Mesenchymal stem cell (in vitro differentiated cells and primary cell): ENCODE data around the gene SERTAD1.
A peak's percentile ranks its signal among the peaks of the same experiment; 100 is the strongest.

Source experiments
- DNase-seq: peaks from one replicate; pipeline ENCODE4 v3.0.0-alpha.2; 2013
- H2AFZ ChIP-seq: one replicate; pipeline ENCODE4 v1.6.1; 2013; ENCODE audit warnings: low read depth, mild to moderate bottlenecking, control low read depth, inconsistent platforms, low read length, moderate library complexity
- H2AK5ac ChIP-seq: 2 replicates; pipeline ENCODE4 v1.6.1; 2013; ENCODE audit warnings: low read length, moderate library complexity, mild to moderate bottlenecking, inconsistent platforms; ENCODE audit not compliant: severe bottlenecking
- H2BK120ac ChIP-seq: one replicate; pipeline ENCODE4 v1.6.1; 2013; ENCODE audit warnings: low read depth, mild to moderate bottlenecking, inconsistent platforms, low read length, moderate library complexity
- H2BK12ac ChIP-seq, 2 experiments: one replicate each; pipeline ENCODE4 v1.6.1; 2013; ENCODE audit warnings: inconsistent platforms in 2 of 2, low read length in 2 of 2, mild to moderate bottlenecking in 2 of 2, moderate library complexity in 2 of 2, control low read depth in 1 of 2
- H2BK15ac ChIP-seq: one replicate; pipeline ENCODE4 v1.6.1; 2013; ENCODE audit warnings: mild to moderate bottlenecking, low read depth, inconsistent platforms; ENCODE audit not compliant: poor library complexity, severe bottlenecking
- H2BK5ac ChIP-seq: 2 replicates; pipeline ENCODE4 v1.6.1; 2013; ENCODE audit warnings: low read depth, mild to moderate bottlenecking, low read length, control low read depth, inconsistent platforms; ENCODE audit not compliant: poor library complexity, severe bottlenecking
- H3K14ac ChIP-seq, 2 experiments: one replicate each; pipeline ENCODE4 v1.6.1; 2013; ENCODE audit warnings: inconsistent platforms in 2 of 2, low read length in 2 of 2, control low read depth in 1 of 2, mild to moderate bottlenecking in 1 of 2, moderate library complexity in 1 of 2
- H3K18ac ChIP-seq, 2 experiments: one replicate each; pipeline ENCODE4 v1.6.1; 2013; ENCODE audit warnings: inconsistent platforms in 2 of 2, low read length in 2 of 2, control low read depth in 1 of 2, low read depth in 1 of 2, mild to moderate bottlenecking in 1 of 2
- H3K23ac ChIP-seq, 2 experiments: one replicate each; pipeline ENCODE4 v1.6.1; 2013; ENCODE audit warnings: inconsistent platforms in 2 of 2, low read length in 2 of 2, mild to moderate bottlenecking in 2 of 2, moderate library complexity in 2 of 2, control low read depth in 1 of 2
- H3K27ac ChIP-seq: 2 replicates; pipeline ENCODE4 v1.5.1; 2013; ENCODE audit warnings: mild to moderate bottlenecking, moderate library complexity, low read length, control low read depth, inconsistent platforms; ENCODE audit not compliant: poor library complexity, severe bottlenecking
- H3K27me3 ChIP-seq, 2 experiments: 2 replicates each; pipeline versions ENCODE4 v1.6.1 to v1.7.0; 2013; ENCODE audit warnings: low read length in 2 of 2, mild to moderate bottlenecking in 2 of 2, moderate library complexity in 2 of 2, control low read depth in 1 of 2, inconsistent platforms in 1 of 2; ENCODE audit not compliant: control insufficient read depth in 1 of 2, insufficient read depth in 1 of 2
- H3K36me3 ChIP-seq, 2 experiments: 2 replicates each; pipeline versions ENCODE4 v1.6.1 to v1.7.0; 2013; ENCODE audit warnings: low read length in 2 of 2, control low read depth in 1 of 2, inconsistent platforms in 1 of 2, low read depth in 1 of 2, mild to moderate bottlenecking in 1 of 2; ENCODE audit not compliant: insufficient read depth in 2 of 2, control insufficient read depth in 1 of 2
- H3K4ac ChIP-seq, 2 experiments: one replicate each; pipeline ENCODE4 v1.6.1; 2013; ENCODE audit warnings: inconsistent platforms in 2 of 2, low read length in 2 of 2, mild to moderate bottlenecking in 2 of 2, moderate library complexity in 2 of 2, control low read depth in 1 of 2, low read depth in 1 of 2
- H3K4me1 ChIP-seq: 2 replicates; pipeline ENCODE4 v1.6.1; 2013; ENCODE audit warnings: low read depth, low read length, control low read depth; ENCODE audit not compliant: control insufficient read depth, insufficient read depth
- H3K4me2 ChIP-seq: 2 replicates; pipeline ENCODE4 v1.6.1; 2013; ENCODE audit warnings: low read length, mild to moderate bottlenecking, inconsistent platforms; ENCODE audit not compliant: poor library complexity, severe bottlenecking
- H3K4me3 ChIP-seq, 2 experiments: 2 replicates each; pipeline versions ENCODE4 v1.5.1 to v1.7.0; 2013; ENCODE audit warnings: low read length in 2 of 2, mild to moderate bottlenecking in 2 of 2, control low read depth in 1 of 2, low read depth in 1 of 2; ENCODE audit not compliant: insufficient read depth in 1 of 2
- H3K79me1 ChIP-seq: replicated peaks from 2 replicates; pipeline ENCODE4 v1.6.1; 2013; ENCODE audit warnings: mild to moderate bottlenecking, control low read depth, low read length, inconsistent platforms; ENCODE audit not compliant: poor library complexity, severe bottlenecking
- H3K9ac ChIP-seq: 2 replicates; pipeline ENCODE4 v1.7.0; 2013; ENCODE audit warnings: mild to moderate bottlenecking, low read length, moderate library complexity
- H3K9me3 ChIP-seq: 2 replicates; pipeline ENCODE4 v1.7.0; 2013; ENCODE audit warnings: mild to moderate bottlenecking, low read length; ENCODE audit not compliant: control insufficient read depth
- H4K8ac ChIP-seq: one replicate; pipeline ENCODE4 v1.6.1; 2013; ENCODE audit warnings: inconsistent platforms, mild to moderate bottlenecking, low read length, moderate library complexity
- H4K91ac ChIP-seq: one replicate; pipeline ENCODE4 v1.6.1; 2013; ENCODE audit warnings: mild to moderate bottlenecking, low read length, inconsistent platforms
- WGBS: methylation state at CpG from one replicate; pipeline ENCODE4 v1.1.7; 2013; ENCODE audit warnings: mixed read lengths; 5-methylcytosine and 5-hydroxymethylcytosine counted together

SERTAD1 gene

DNA sequence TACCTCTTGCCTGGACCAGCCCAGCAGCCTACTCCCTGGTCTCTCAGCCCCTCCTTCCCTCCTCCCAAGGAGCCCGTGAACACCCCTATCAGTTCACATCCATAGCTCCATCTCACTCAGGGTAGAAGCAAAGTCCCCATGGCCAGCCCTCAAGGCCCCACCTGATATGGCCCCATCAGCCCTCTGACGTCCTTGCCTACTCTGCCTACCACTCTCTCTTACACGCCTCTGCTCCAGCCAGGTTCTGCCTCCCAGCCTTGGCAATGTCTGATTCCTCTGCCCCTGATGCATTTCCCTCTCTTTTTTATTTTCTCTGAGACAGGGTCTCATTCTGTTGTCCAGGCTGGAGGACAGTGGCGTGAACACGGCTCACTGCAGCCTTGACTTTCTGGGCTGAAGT, 26.2 kb upstream of the SERTAD1 start:
- peak overlapping the region; percentile 54 for H4K8ac ChIP-seq
- no peak for DNase-seq
- no peaks in the 10 kb centered on the region for H3K27me3 ChIP-seq
- peaks cover 18 to 40% of the 10 kb centered on the region in 2 experiments for H3K36me3 ChIP-seq
- H2AFZ ChIP-seq = no peak overlapping the region
- H3K4ac ChIP-seq = no peak overlapping the region
- H2BK15ac ChIP-seq = no peak overlapping the region
- H3K18ac ChIP-seq = no peak overlapping the region
- no peak overlapping the region for H3K4me3 ChIP-seq
- no peak overlapping the region for H3K9ac ChIP-seq
- 85% methylated on average over 5 of the region's 5 CpGs for WGBS
- H2BK5ac ChIP-seq = no peak overlapping the region
- no peaks in the 10 kb centered on the region for H3K9me3 ChIP-seq
- no peak overlapping the region for H4K91ac ChIP-seq
- no peak overlapping the region for H3K27ac ChIP-seq
- no peak overlapping the region for H3K4me2 ChIP-seq
- no peak overlapping the region for H3K14ac ChIP-seq
- H2AK5ac ChIP-seq = no peak overlapping the region
- no peaks in the 10 kb centered on the region for H3K4me1 ChIP-seq
- H2BK12ac ChIP-seq = no peak overlapping the region
- no peak overlapping the region for H2BK120ac ChIP-seq
- peak overlapping the region; percentile 14 to 60 for H3K23ac ChIP-seq
- H3K79me1 ChIP-seq = no peaks in the 10 kb centered on the region

DNA sequence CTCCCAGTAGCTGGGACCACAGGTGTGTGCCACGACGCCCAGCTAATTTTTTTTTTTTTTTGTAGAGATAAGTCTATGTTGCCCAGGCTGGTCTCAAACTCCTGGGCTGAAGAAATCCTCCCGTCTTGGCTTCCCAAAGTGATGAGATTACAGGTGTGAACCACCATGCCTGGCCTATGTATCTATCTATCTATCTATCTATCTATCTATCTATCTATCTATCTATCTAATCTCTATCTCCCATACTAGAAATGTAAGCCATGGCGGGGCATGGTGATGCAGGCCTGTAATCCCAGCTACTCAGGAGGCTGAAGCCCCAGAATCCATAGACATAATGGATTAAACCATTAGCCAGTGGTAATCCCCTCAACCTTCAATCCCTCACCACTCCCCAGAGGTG, 24.9 kb upstream of the SERTAD1 start:
- Histone ChIP-seq H3K18ac (no peak overlapping the region), H3K9me3 (no peaks in the 10 kb centered on the region), H3K9ac (no peak overlapping the region), H2BK15ac (no peak overlapping the region), H2BK120ac (no peak overlapping the region), H2AK5ac (no peak overlapping the region), H3K27ac (no peak overlapping the region), H4K8ac (no peak overlapping the region), H3K4me2 (no peak overlapping the region), H2BK12ac (no peak overlapping the region), H3K79me1 (no peaks in the 10 kb centered on the region), H3K4ac (no peak overlapping the region), H4K91ac (no peak overlapping the region), H2AFZ (no peak overlapping the region), H3K4me1 (peaks cover 5% of the 10 kb centered on the region), H3K14ac (no peak overlapping the region), H3K23ac (no peak overlapping the region), H3K27me3 (no peaks in the 10 kb centered on the region), H3K36me3 (peaks cover 18 to 31% of the 10 kb centered on the region in 2 experiments), H3K4me3 (no peak overlapping the region), H2BK5ac (no peak overlapping the region)
- 96% methylated on average over 4 of the region's 4 CpGs for WGBS
- no peak for DNase-seq

- no peak overlapping the region for H3K9ac ChIP-seq
- no peak overlapping the region for H3K18ac ChIP-seq
- H3K27ac ChIP-seq = no peak overlapping the region
- no peak overlapping the region for H4K8ac ChIP-seq
- no peak overlapping the region for H3K4me3 ChIP-seq
- no peak for DNase-seq
- no peak overlapping the region for H3K4ac ChIP-seq
- no peak overlapping the region for H3K23ac ChIP-seq
- H2BK15ac ChIP-seq = no peak overlapping the region
- no peak overlapping the region for H3K14ac ChIP-seq
- peaks cover 7% of the 10 kb centered on the region for H3K4me1 ChIP-seq
- H2AK5ac ChIP-seq = no peak overlapping the region
- no peaks in the 10 kb centered on the region for H3K27me3 ChIP-seq
- no peak overlapping the region for H3K4me2 ChIP-seq
- no peak overlapping the region for H4K91ac ChIP-seq
- no peaks in the 10 kb centered on the region for H3K79me1 ChIP-seq
- no peak overlapping the region for H2BK5ac ChIP-seq
- WGBS = 98% methylated on average over 3 of the region's 4 CpGs
- no peak overlapping the region for H2BK12ac ChIP-seq
- no peaks in the 10 kb centered on the region for H3K9me3 ChIP-seq
- peaks cover 18 to 23% of the 10 kb centered on the region in 2 experiments for H3K36me3 ChIP-seq
- no peak overlapping the region for H2BK120ac ChIP-seq
- H2AFZ ChIP-seq = no peak overlapping the region
Observed at GRCh38 chr19:40449506-40449905, 23.7 kb upstream of the SERTAD1 start.

DNA sequence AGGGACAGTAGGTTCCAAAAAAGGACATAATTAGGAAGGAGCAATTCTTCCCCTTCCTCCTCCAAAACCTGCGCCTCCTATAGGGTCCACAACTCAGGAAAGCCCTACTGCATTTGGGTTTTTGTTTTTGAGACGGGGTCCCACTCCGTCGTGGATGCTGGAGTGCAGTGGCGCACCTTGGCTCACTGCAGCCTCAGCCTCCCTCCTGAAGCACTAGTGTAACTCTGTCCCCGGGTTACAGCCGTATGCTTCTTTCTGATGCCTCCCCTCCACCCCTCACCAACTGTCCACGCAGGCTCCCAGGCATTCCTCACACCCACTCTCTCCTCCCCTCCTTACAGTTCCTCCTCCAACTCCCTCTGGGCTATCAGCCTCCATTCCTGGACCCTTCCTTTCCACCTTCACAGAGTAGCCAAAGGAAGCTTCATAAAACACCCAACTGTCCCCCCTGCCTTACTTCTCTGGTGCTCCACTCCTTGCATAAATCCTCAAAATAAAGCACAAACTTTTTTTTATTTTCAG, 20.5 kb upstream of the SERTAD1 start:
- H3K4ac ChIP-seq = no peak overlapping the region
- no peaks in the 10 kb centered on the region for H3K79me1 ChIP-seq
- no peak overlapping the region for H2BK5ac ChIP-seq
- H2AK5ac ChIP-seq = peak overlapping the region; percentile 26
- H2BK120ac ChIP-seq = no peak overlapping the region
- H3K27ac ChIP-seq = no peak overlapping the region
- no peak for DNase-seq
- peaks cover 22 to 33% of the 10 kb centered on the region in 2 experiments for H3K36me3 ChIP-seq
- H3K4me1 ChIP-seq = peaks cover 16% of the 10 kb centered on the region
- no peaks in the 10 kb centered on the region for H3K27me3 ChIP-seq
- no peak overlapping the region for H4K8ac ChIP-seq
- H3K23ac ChIP-seq = no peak overlapping the region
- H3K18ac ChIP-seq = peak overlapping the region in 1 of 2 experiments; percentile 34
- peak overlapping the region; percentile 15 for H3K9ac ChIP-seq
- H2BK15ac ChIP-seq = no peak overlapping the region
- no peak overlapping the region for H3K14ac ChIP-seq
- no peak overlapping the region for H2AFZ ChIP-seq
- H4K91ac ChIP-seq = peak overlapping the region; percentile 57
- no peak overlapping the region for H3K4me3 ChIP-seq
- H3K4me2 ChIP-seq = no peak overlapping the region
- WGBS = 82% methylated on average over 8 of the region's 8 CpGs
- peak overlapping the region in 1 of 2 experiments; percentile 84 for H2BK12ac ChIP-seq
- no peaks in the 10 kb centered on the region for H3K9me3 ChIP-seq
